HEK293 (cell line): Measurements from ENCODE around the gene MITD1.

ENCODE experiments used
- CTCF ChIA-PET: fragments of 350-600 bp; formaldehyde crosslinking; extraction: SDS; loops from one replicate; lab custom pipeline; 2021; ENCODE audit warnings: antibody characterized with exemption; lab: Yijun Ruan, JAX
- POLR2A ChIA-PET: fragments of 300-600 bp; formaldehyde crosslinking; extraction: SDS; loops from one replicate; lab custom pipeline; 2020; ENCODE audit warnings: antibody characterized with exemption, inconsistent platforms; lab: Yijun Ruan, JAX
- H3K27ac ChIP-seq: fragments of 200-500 bp; sonication (Bioruptor generic); 2 replicates; pipeline ENCODE4 v1.5.1; 2014; ENCODE audit warnings: low read depth, low read length, control low read depth, inconsistent platforms; ENCODE audit errors: extremely low read depth
- H3K36me3 ChIP-seq, 2 experiments: fragments of 200-500 bp in 1 of 2; sonication (Bioruptor generic) in 1 of 2; 1 replicate in 1 of 2; 2 replicates in 1 of 2; pipeline ENCODE4 v1.5.1; 2014 to 2017; ENCODE audit warnings: inconsistent platforms in 2 of 2, low read length in 2 of 2; ENCODE audit not compliant: control insufficient read depth in 2 of 2, insufficient read depth in 1 of 2
- H3K4me1 ChIP-seq: fragments of 200-500 bp; sonication (Bioruptor generic); 2 replicates; pipeline ENCODE4 v1.5.1; 2014; ENCODE audit warnings: mild to moderate bottlenecking, low read length, inconsistent platforms; ENCODE audit not compliant: control insufficient read depth, insufficient read depth
- H3K4me3 ChIP-seq: 2 replicates; pipeline ENCODE4 v1.5.1; 2011; ENCODE audit warnings: low read depth, mild to moderate bottlenecking, control low read depth, low read length, moderate library complexity
- H3K9me3 ChIP-seq: fragments of 200-500 bp; sonication (Bioruptor generic); 2 replicates; pipeline ENCODE4 v1.5.1; 2014; ENCODE audit warnings: low read depth, low read length, inconsistent platforms; ENCODE audit not compliant: control insufficient read depth, insufficient read depth
- GLI2 ChIP-seq: fragments of 450-650 bp; formaldehyde crosslinking; IDR thresholded peaks from 2 replicates; pipeline ENCODE4; 2017; ENCODE audit warnings: missing biosample characterization, missing genetic modification characterization, low read depth, borderline replicate concordance
- GLIS2 ChIP-seq: fragments of 450-650 bp; formaldehyde crosslinking; IDR thresholded peaks from 2 replicates; pipeline ENCODE4 v1.5.1; 2016; ENCODE audit warnings: missing biosample characterization, missing genetic modification characterization
- KLF10 ChIP-seq: fragments of 450-650 bp; IDR thresholded peaks from 2 replicates; pipeline ENCODE4 v1.5.1; 2018; ENCODE audit warnings: missing biosample characterization, mild to moderate bottlenecking, missing genetic modification characterization
- KLF17 ChIP-seq: fragments of 450-650 bp; formaldehyde crosslinking; IDR thresholded peaks from 2 replicates; pipeline ENCODE4 v1.5.1; 2016; ENCODE audit warnings: missing biosample characterization, missing genetic modification characterization
- MZF1 ChIP-seq: fragments of 450-650 bp; formaldehyde crosslinking; IDR thresholded peaks from 2 replicates; pipeline ENCODE4 v1.5.1; 2017; ENCODE audit warnings: missing biosample characterization, missing genetic modification characterization, borderline replicate concordance
- OVOL3 ChIP-seq: fragments of 450-650 bp; formaldehyde crosslinking; IDR thresholded peaks from 2 replicates; pipeline ENCODE4 v1.5.1; 2016; ENCODE audit warnings: missing biosample characterization, missing genetic modification characterization
- SCRT2 ChIP-seq: fragments of 450-650 bp; formaldehyde crosslinking; IDR thresholded peaks from 2 replicates; pipeline ENCODE4 v1.5.1; 2016; ENCODE audit warnings: missing biosample characterization, missing genetic modification characterization
- TRIM28 ChIP-seq: IDR thresholded peaks from 2 replicates; pipeline ENCODE4 v1.6.1; 2011; ENCODE audit warnings: low read length, control low read depth, borderline replicate concordance
- YY1 ChIP-seq: fragments of 450-650 bp; formaldehyde crosslinking; IDR thresholded peaks from 2 replicates; pipeline ENCODE4 v1.5.1; 2018; ENCODE audit warnings: missing biosample characterization, missing genetic modification characterization
- ZBTB7A ChIP-seq: fragments of 450-650 bp; formaldehyde crosslinking; IDR thresholded peaks from 2 replicates; pipeline ENCODE4 v1.5.1; 2016; ENCODE audit warnings: low read depth, missing biosample characterization, missing genetic modification characterization
- ZBTB8A ChIP-seq: fragments of 450-650 bp; formaldehyde crosslinking; IDR thresholded peaks from 2 replicates; pipeline ENCODE4 v1.5.1; 2016; ENCODE audit warnings: missing biosample characterization, missing genetic modification characterization
- ZFHX2 ChIP-seq: fragments of 450-650 bp; formaldehyde crosslinking; conservative IDR thresholded peaks from 2 replicates; pipeline ENCODE4 v1.5.1; 2016; ENCODE audit warnings: missing biosample characterization, missing genetic modification characterization
- ZFP3 ChIP-seq: fragments of 450-650 bp; formaldehyde crosslinking; IDR thresholded peaks from 2 replicates; pipeline ENCODE4 v1.5.1; 2016; ENCODE audit warnings: low read depth, missing biosample characterization, missing genetic modification characterization
- ZNF350 ChIP-seq: fragments of 450-650 bp; formaldehyde crosslinking; IDR thresholded peaks from 2 replicates; pipeline ENCODE4 v1.5.0; 2017; ENCODE audit warnings: missing biosample characterization, mild to moderate bottlenecking, missing genetic modification characterization
- ZNF426 ChIP-seq: fragments of 450-650 bp; formaldehyde crosslinking; IDR thresholded peaks from 2 replicates; pipeline ENCODE4 v1.5.1; 2017; ENCODE audit warnings: missing biosample characterization, missing genetic modification characterization, mild to moderate bottlenecking, inconsistent platforms, moderate library complexity
- ZNF510 ChIP-seq: fragments of 450-650 bp; formaldehyde crosslinking; IDR thresholded peaks from 2 replicates; pipeline ENCODE4 v1.5.1; 2018; ENCODE audit warnings: mild to moderate bottlenecking, missing genetic modification characterization, missing biosample characterization; ENCODE audit not compliant: insufficient replicate concordance
- ZNF596 ChIP-seq: fragments of 450-650 bp; IDR thresholded peaks from 2 replicates; pipeline ENCODE4 v1.5.0; 2018; ENCODE audit warnings: missing biosample characterization, mild to moderate bottlenecking, missing genetic modification characterization, moderate library complexity
- ZNF747 ChIP-seq: fragments of 450-650 bp; formaldehyde crosslinking; IDR thresholded peaks from 2 replicates; pipeline ENCODE4 v1.5.1; 2016; ENCODE audit warnings: missing biosample characterization, missing genetic modification characterization
- ZNF777 ChIP-seq: fragments of 450-650 bp; formaldehyde crosslinking; IDR thresholded peaks from 2 replicates; pipeline ENCODE4 v1.5.1; 2017; ENCODE audit warnings: missing biosample characterization, missing genetic modification characterization, borderline replicate concordance
- ZNF791 ChIP-seq: fragments of 450-650 bp; formaldehyde crosslinking; IDR thresholded peaks from 2 replicates; pipeline ENCODE4 v1.5.1; 2016; ENCODE audit warnings: missing biosample characterization, missing genetic modification characterization
- ZNF843 ChIP-seq: fragments of 450-650 bp; formaldehyde crosslinking; IDR thresholded peaks from 2 replicates; pipeline ENCODE4 v1.5.1; 2016; ENCODE audit warnings: missing biosample characterization, missing genetic modification characterization
- TF ChIP-seq, protein P1 (sequence below): fragments of 450-650 bp; formaldehyde crosslinking; IDR thresholded peaks from 2 replicates; pipeline ENCODE4 v1.5.1; 2016; ENCODE audit warnings: missing biosample characterization, missing genetic modification characterization

MITD1 gene

GRCh38 chr2:99154643-99155536, 26.0 kb downstream of the MITD1 start, which contains the start of the genes LIPT1 and TSGA10 (continued):
- no peak for TF ChIP-seq ZNF510
- TF ChIP-seq ZNF791, result no peak
- TF ChIP-seq ZBTB8A (tag by site-specific recombination), result peak; percentile 68
- no peak for TF ChIP-seq ZNF426 (tag by site-specific recombination)
- TF ChIP-seq ZNF596 (tag by site-specific recombination), result no peak
- TF ChIP-seq KLF17 (tag by site-specific recombination), result peak; percentile 80; the same call in 1 of the 2 replicates
- TF ChIP-seq ZFP3, result no peak
- peak; percentile 41; the same call in 1 of the 2 replicates for TF ChIP-seq OVOL3 (tag by site-specific recombination)
- no peak for TF ChIP-seq GLI2 (tag by site-specific recombination)
- no peak for TF ChIP-seq ZNF747 (tag by site-specific recombination)
- TF ChIP-seq TRIM28, result peak; percentile 76; the same call in 1 of the 2 replicates
- no peak for TF ChIP-seq YY1 (tag by site-specific recombination)
- TF ChIP-seq MZF1, result no peak
- peak; percentile 97 for TF ChIP-seq SCRT2 (tag by site-specific recombination)

- CTCF ChIA-PET, result interaction anchor here (1.7 kb wide), 1 partner anchor 13 kb away, joined by 3 read pairs; no protein-coding TSS in a partner anchor
- POLR2A ChIA-PET, result interaction anchor here (1.2 to 5.8 kb wide), 7 partner anchors 13 to 183 kb away, joined by 3 to 58 read pairs (median 4); partner anchors contain the start of genes C2orf15, EIF5B, MITD1 and MRPL30
- H3K9me3 ChIP-seq, result no peaks in the 10 kb centered on the region
- peaks cover 3% of the 10 kb centered on the region; the same call in 1 of the 2 replicates for H3K4me1 ChIP-seq
- TF ChIP-seq ZBTB7A (tag by site-specific recombination) (no peak), ZNF350 (no peak), ZNF777 (no peak), KLF10 (tag by site-specific recombination) (no peak), ZNF843 (tag by site-specific recombination) (no peak), GLIS2 (no peak), ZFHX2 (tag by site-specific recombination) (no peak)
- TF ChIP-seq, protein P1, sequence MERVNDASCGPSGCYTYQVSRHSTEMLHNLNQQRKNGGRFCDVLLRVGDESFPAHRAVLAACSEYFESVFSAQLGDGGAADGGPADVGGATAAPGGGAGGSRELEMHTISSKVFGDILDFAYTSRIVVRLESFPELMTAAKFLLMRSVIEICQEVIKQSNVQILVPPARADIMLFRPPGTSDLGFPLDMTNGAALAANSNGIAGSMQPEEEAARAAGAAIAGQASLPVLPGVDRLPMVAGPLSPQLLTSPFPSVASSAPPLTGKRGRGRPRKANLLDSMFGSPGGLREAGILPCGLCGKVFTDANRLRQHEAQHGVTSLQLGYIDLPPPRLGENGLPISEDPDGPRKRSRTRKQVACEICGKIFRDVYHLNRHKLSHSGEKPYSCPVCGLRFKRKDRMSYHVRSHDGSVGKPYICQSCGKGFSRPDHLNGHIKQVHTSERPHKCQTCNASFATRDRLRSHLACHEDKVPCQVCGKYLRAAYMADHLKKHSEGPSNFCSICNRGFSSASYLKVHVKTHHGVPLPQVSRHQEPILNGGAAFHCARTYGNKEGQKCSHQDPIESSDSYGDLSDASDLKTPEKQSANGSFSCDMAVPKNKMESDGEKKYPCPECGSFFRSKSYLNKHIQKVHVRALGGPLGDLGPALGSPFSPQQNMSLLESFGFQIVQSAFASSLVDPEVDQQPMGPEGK (tag by site-specific recombination), result no peak
- H3K27ac ChIP-seq, result 0 out of 2 replicates have a peak overlapping the region, but pooled peaks have one; percentile 71
- H3K36me3 ChIP-seq, result peaks cover 0 to 17% of the 10 kb centered on the region in 2 experiments; a peak in 2 of 3 replicates
- H3K4me3 ChIP-seq, result peak overlapping the region; percentile 63
These were observed 26.8 kb downstream of the MITD1 start for GRCh38 chr2:99153921-99154604.
